SK-N-SH treated with all-trans-retinoic acid at 6 μM for 48 hours (cell line): ENCODE measurements around the gene RAB19.

Experiments used
- ARNTL ChIP-seq: fragments of 450-650 bp; formaldehyde crosslinking; IDR thresholded peaks from 2 replicates; pipeline ENCODE4 v1.5.0; 2020; ENCODE audit warnings: low read depth, mild to moderate bottlenecking, moderate library complexity, borderline replicate concordance
- SNAI2 ChIP-seq: fragments of 250-450 bp; sonication (Bioruptor Pico); IDR thresholded peaks from 2 replicates; pipeline ENCODE4 v1.5.0; 2020; ENCODE audit warnings: mild to moderate bottlenecking, moderate library complexity
- ZFP3 ChIP-seq: fragments of 250-450 bp; sonication (Bioruptor Pico); IDR thresholded peaks from 2 replicates; pipeline ENCODE4 v1.5.0; 2020; ENCODE audit warnings: mild to moderate bottlenecking, moderate library complexity
- ZFP30 ChIP-seq: fragments of 450-650 bp; formaldehyde crosslinking; IDR thresholded peaks from 2 replicates; pipeline ENCODE4 v1.5.0; 2022; ENCODE audit warnings: mild to moderate bottlenecking, moderate library complexity
- TF ChIP-seq, protein P1 (sequence below): fragments of 250-450 bp; sonication (Bioruptor Pico); IDR thresholded peaks from 2 replicates; pipeline ENCODE4 v1.8.0; 2021; ENCODE audit warnings: low read depth, mild to moderate bottlenecking, moderate library complexity, borderline replicate concordance
- TF ChIP-seq, protein P2 (sequence below): fragments of 250-450 bp; sonication (Bioruptor Pico); IDR thresholded peaks from 2 replicates; pipeline ENCODE4 v1.5.1; 2020; ENCODE audit warnings: low read depth, mild to moderate bottlenecking, moderate library complexity
- TF ChIP-seq, protein P3 (sequence below): fragments of 250-450 bp; sonication (Bioruptor Pico); IDR thresholded peaks from 2 replicates; pipeline ENCODE4 v1.5.0; 2020; ENCODE audit warnings: mild to moderate bottlenecking, moderate library complexity
- TF ChIP-seq, protein P4 (sequence below): fragments of 250-450 bp; sonication (Bioruptor Pico); IDR thresholded peaks from 2 replicates; pipeline ENCODE4 v1.8.0; 2020; ENCODE audit warnings: mild to moderate bottlenecking, moderate library complexity, borderline replicate concordance

DNA sequence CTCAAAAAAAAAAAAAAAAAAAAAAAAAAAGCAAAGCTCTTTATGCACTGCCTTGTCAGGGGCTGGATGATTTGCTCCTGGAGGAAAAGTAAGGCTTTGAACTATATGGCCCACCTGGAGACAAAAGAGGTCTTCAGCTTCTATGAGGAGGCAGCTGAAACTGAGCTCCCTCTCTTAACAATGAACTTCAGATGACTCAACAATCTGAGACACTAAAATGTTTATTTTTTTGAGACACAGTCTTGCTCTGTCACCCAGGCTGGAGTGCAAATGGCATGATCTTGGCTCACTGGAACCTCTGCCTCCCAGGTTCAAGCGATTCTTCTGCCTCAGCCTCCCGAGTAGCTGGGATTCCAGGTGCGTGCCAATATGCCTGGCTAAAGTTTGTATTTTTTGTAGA, 36.7 kb downstream of the RAB19 start:
- TF ChIP-seq, protein P1, sequence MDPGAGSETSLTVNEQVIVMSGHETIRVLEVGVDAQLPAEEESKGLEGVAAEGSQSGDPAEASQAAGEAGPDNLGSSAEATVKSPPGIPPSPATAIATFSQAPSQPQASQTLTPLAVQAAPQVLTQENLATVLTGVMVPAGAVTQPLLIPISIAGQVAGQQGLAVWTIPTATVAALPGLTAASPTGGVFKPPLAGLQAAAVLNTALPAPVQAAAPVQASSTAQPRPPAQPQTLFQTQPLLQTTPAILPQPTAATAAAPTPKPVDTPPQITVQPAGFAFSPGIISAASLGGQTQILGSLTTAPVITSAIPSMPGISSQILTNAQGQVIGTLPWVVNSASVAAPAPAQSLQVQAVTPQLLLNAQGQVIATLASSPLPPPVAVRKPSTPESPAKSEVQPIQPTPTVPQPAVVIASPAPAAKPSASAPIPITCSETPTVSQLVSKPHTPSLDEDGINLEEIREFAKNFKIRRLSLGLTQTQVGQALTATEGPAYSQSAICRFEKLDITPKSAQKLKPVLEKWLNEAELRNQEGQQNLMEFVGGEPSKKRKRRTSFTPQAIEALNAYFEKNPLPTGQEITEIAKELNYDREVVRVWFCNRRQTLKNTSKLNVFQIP: no peak
- no peak for TF ChIP-seq ZFP30 (CRISPR knock-in tag)
- TF ChIP-seq SNAI2 (CRISPR knock-in tag): no peak
- TF ChIP-seq, protein P2, sequence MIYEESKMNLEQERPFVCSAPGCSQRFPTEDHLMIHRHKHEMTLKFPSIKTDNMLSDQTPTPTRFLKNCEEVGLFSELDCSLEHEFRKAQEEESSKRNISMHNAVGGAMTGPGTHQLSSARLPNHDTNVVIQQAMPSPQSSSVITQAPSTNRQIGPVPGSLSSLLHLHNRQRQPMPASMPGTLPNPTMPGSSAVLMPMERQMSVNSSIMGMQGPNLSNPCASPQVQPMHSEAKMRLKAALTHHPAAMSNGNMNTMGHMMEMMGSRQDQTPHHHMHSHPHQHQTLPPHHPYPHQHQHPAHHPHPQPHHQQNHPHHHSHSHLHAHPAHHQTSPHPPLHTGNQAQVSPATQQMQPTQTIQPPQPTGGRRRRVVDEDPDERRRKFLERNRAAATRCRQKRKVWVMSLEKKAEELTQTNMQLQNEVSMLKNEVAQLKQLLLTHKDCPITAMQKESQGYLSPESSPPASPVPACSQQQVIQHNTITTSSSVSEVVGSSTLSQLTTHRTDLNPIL (CRISPR knock-in tag): no peak
- TF ChIP-seq, protein P3, sequence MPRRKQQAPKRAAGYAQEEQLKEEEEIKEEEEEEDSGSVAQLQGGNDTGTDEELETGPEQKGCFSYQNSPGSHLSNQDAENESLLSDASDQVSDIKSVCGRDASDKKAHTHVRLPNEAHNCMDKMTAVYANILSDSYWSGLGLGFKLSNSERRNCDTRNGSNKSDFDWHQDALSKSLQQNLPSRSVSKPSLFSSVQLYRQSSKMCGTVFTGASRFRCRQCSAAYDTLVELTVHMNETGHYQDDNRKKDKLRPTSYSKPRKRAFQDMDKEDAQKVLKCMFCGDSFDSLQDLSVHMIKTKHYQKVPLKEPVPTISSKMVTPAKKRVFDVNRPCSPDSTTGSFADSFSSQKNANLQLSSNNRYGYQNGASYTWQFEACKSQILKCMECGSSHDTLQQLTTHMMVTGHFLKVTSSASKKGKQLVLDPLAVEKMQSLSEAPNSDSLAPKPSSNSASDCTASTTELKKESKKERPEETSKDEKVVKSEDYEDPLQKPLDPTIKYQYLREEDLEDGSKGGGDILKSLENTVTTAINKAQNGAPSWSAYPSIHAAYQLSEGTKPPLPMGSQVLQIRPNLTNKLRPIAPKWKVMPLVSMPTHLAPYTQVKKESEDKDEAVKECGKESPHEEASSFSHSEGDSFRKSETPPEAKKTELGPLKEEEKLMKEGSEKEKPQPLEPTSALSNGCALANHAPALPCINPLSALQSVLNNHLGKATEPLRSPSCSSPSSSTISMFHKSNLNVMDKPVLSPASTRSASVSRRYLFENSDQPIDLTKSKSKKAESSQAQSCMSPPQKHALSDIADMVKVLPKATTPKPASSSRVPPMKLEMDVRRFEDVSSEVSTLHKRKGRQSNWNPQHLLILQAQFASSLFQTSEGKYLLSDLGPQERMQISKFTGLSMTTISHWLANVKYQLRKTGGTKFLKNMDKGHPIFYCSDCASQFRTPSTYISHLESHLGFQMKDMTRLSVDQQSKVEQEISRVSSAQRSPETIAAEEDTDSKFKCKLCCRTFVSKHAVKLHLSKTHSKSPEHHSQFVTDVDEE (CRISPR knock-in tag): no peak
- no peak for TF ChIP-seq ARNTL (CRISPR knock-in tag)
- TF ChIP-seq ZFP3: no peak
- TF ChIP-seq, protein P4, sequence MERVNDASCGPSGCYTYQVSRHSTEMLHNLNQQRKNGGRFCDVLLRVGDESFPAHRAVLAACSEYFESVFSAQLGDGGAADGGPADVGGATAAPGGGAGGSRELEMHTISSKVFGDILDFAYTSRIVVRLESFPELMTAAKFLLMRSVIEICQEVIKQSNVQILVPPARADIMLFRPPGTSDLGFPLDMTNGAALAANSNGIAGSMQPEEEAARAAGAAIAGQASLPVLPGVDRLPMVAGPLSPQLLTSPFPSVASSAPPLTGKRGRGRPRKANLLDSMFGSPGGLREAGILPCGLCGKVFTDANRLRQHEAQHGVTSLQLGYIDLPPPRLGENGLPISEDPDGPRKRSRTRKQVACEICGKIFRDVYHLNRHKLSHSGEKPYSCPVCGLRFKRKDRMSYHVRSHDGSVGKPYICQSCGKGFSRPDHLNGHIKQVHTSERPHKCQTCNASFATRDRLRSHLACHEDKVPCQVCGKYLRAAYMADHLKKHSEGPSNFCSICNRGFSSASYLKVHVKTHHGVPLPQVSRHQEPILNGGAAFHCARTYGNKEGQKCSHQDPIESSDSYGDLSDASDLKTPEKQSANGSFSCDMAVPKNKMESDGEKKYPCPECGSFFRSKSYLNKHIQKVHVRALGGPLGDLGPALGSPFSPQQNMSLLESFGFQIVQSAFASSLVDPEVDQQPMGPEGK: no peak
